GM13977 (cell line): ENCODE data around the gene ZNF532.
A peak's percentile ranks its signal among the peaks of the same experiment; 100 is the strongest.
"Not testable (repeated sequence)": the region's sequence is repeated elsewhere in the genome, so short reads cannot be mapped to it uniquely, and the experiment has no call there.

Experiments
- DNase-seq: peaks from one replicate; pipeline ENCODE4 v3.0.0; 2012; ENCODE audit warnings: low spot score
- CTCF ChIP-seq: IDR thresholded peaks from 2 replicates; pipeline ENCODE4 v1.5.1; 2012; ENCODE audit warnings: mild to moderate bottlenecking, control low read depth; ENCODE audit not compliant: insufficient read depth; ENCODE audit errors: extremely low read depth, missing control alignments
- in situ Hi-C: fragments of 300-500 bp; cut with MboI; formaldehyde crosslinking; loops from one replicate; pipeline ENCODE4 v1.12.0; 2022; ENCODE audit warnings: low sequenced_read_pairs, low pct_unique_long_range_greater_than_20kb, mixed read lengths, inconsistent platforms; ENCODE audit not compliant: unreplicated experiment

ZNF532 gene

GRCh38 chr18:58864146-58865032, at the start of gene ZNF532:
Gene ZNF532, plus strand, starts transcription at chr18:58864877. CDS start in a region left out here.
- no peak for TF ChIP-seq CTCF
- in situ Hi-C loops = no loop called here
- DNase-seq = peak; percentile 41

- TF ChIP-seq CTCF = no peak
- in situ Hi-C loops = no loop called here
- peak; percentile 72 for DNase-seq
Measured at GRCh38 chr18:58819051-58819450, 45.6 kb upstream of the ZNF532 start.

GRCh38 chr18:58820251-58820650, 44.4 kb upstream of the ZNF532 start:
- TF ChIP-seq CTCF = no peak
- DNase-seq = no peak
- in situ Hi-C loops = no loop called here

- in situ Hi-C loops = no loop called here
- TF ChIP-seq CTCF = no peak
- no peak for DNase-seq
Measured at GRCh38 chr18:58822944-58823343, 41.7 kb upstream of the ZNF532 start.

- in situ Hi-C loops = no loop called here
- no peak for TF ChIP-seq CTCF
- no peak for DNase-seq
Measured at GRCh38 chr18:58823412-58823811, 41.3 kb upstream of the ZNF532 start.

- in situ Hi-C loops, DNase-seq: not testable (repeated sequence)
Measured at GRCh38 chr18:58826926-58827325, 37.8 kb upstream of the ZNF532 start.

- no peak for DNase-seq
- no peak for TF ChIP-seq CTCF
- in situ Hi-C loops = no loop called here
Measured at GRCh38 chr18:58827428-58827827, 37.2 kb upstream of the ZNF532 start.
